K562 (cell line): ENCODE measurements around the gene SALL2. TPM values are rescaled to one million over a fixed set of nuclear protein-coding genes. Genes with fewer than 3 reads are reported as not detected.

ENCODE experiments used
- ATF6 ChIP-seq: sonication (generic); formaldehyde crosslinking; IDR thresholded peaks from 2 replicates; pipeline ENCODE4 v1.4.0; 2020; ENCODE audit warnings: mild to moderate bottlenecking, missing genetic modification reagents
- BCLAF1 ChIP-seq, 2 experiments: fragments of 450-650 bp in 1 of 2; IDR thresholded peaks; 2 replicates each; pipeline ENCODE4 v1.6.1; 2011 to 2017; ENCODE audit warnings: low read depth in 2 of 2, antibody characterized with exemption in 1 of 2, borderline replicate concordance in 1 of 2, low read length in 1 of 2, mild to moderate bottlenecking in 1 of 2, mixed read lengths in 1 of 2; ENCODE audit not compliant: control insufficient read depth in 1 of 2
- ESRRB ChIP-seq: fragments of 250-450 bp; sonication (Bioruptor Pico); IDR thresholded peaks from 2 replicates; pipeline ENCODE4 v1.5.0; 2020; ENCODE audit warnings: mild to moderate bottlenecking, moderate library complexity, borderline replicate concordance
- ETV5 ChIP-seq: sonication (generic); formaldehyde crosslinking; IDR thresholded peaks from 2 replicates; pipeline ENCODE4 v1.4.0; 2020; ENCODE audit warnings: low read depth, mild to moderate bottlenecking, missing genetic modification reagents
- PTTG1 ChIP-seq: fragments of 450-650 bp; IDR thresholded peaks from 2 replicates; pipeline ENCODE4 v1.6.1; 2016; ENCODE audit warnings: low read depth, mild to moderate bottlenecking, missing genetic modification characterization, missing compliant biosample characterization
- PYGO2 ChIP-seq: fragments of 450-650 bp; IDR thresholded peaks from 2 replicates; pipeline ENCODE4 v1.6.1; 2016; ENCODE audit warnings: mild to moderate bottlenecking, missing genetic modification characterization, moderate library complexity, missing compliant biosample characterization
- SFPQ ChIP-seq: fragments of 200-400 bp; formaldehyde crosslinking; IDR thresholded peaks from 2 replicates; pipeline ENCODE4 v1.6.1; 2017; ENCODE audit warnings: mild to moderate bottlenecking, low read depth, low read length, moderate library complexity
- SIX5 ChIP-seq, 2 experiments: IDR thresholded peaks; 2 replicates each; pipeline ENCODE4 v1.6.1; 2011; ENCODE audit warnings: low read length in 2 of 2, borderline replicate concordance in 1 of 2, low read depth in 1 of 2, mild to moderate bottlenecking in 1 of 2, moderate library complexity in 1 of 2; ENCODE audit not compliant: insufficient read depth in 1 of 2
- SMAD3 ChIP-seq: fragments of 450-650 bp; formaldehyde crosslinking; conservative IDR thresholded peaks from 2 replicates; pipeline ENCODE4 v1.4.0; 2020; ENCODE audit warnings: mild to moderate bottlenecking
- SMC3 ChIP-seq: conservative IDR thresholded peaks from 2 replicates; pipeline ENCODE4 v1.6.1; 2011; ENCODE audit warnings: low read depth, low read length, improper control_type of control experiment; ENCODE audit not compliant: insufficient read depth
- SNAPC5 ChIP-seq: fragments of 250-450 bp; sonication (Bioruptor Pico); IDR thresholded peaks from 2 replicates; pipeline ENCODE4 v1.8.0; 2021; ENCODE audit warnings: moderate library complexity, mild to moderate bottlenecking, inconsistent platforms
- SRF ChIP-seq, 2 experiments: fragments of 250-450, 450-650 bp in 1 of 2; sonication (Bioruptor Pico) in 1 of 2; sonication (generic) in 1 of 2; formaldehyde crosslinking; IDR thresholded peaks; 2 replicates each; pipeline versions ENCODE4 v1.5.0 to v1.5.1; 2020 to 2022; ENCODE audit warnings: mild to moderate bottlenecking in 1 of 2, missing genetic modification reagents in 1 of 2
- SRSF9 ChIP-seq: fragments of 200-400 bp; formaldehyde crosslinking; IDR thresholded peaks from 2 replicates; pipeline ENCODE4 v1.6.1; 2017; ENCODE audit warnings: low read depth, low read length, borderline replicate concordance
- TEAD4 ChIP-seq, 2 experiments: sonication (generic) in 1 of 2; formaldehyde crosslinking in 1 of 2; IDR thresholded peaks; 2 replicates each; pipeline versions ENCODE4 v1.6.1 to v1.8.0; 2012 to 2022; ENCODE audit warnings: borderline replicate concordance in 1 of 2, inconsistent platforms in 1 of 2, low read length in 1 of 2, mild to moderate bottlenecking in 1 of 2, missing genetic modification reagents in 1 of 2
- ZBED1 ChIP-seq: IDR thresholded peaks from 2 replicates; pipeline ENCODE4 v1.6.1; 2014
- ZNF384 ChIP-seq: IDR thresholded peaks from 2 replicates; pipeline ENCODE4 v1.6.1; 2012; ENCODE audit warnings: low read depth, low read length, improper control_type of control experiment
- ZNF41 ChIP-seq: fragments of 250-450 bp; sonication (Bioruptor Pico); conservative IDR thresholded peaks from 2 replicates; pipeline ENCODE4 v1.4.0; 2020; ENCODE audit warnings: mild to moderate bottlenecking
- ZNF79 ChIP-seq: fragments of 250-450 bp; sonication (Bioruptor Pico); IDR thresholded peaks from 2 replicates; pipeline ENCODE4 v1.4.0; 2020; ENCODE audit warnings: low read depth, mild to moderate bottlenecking, moderate library complexity
- polyA plus RNA-seq, 8 experiments: library from polyadenylated mRNA; depleted of rRNA in 4 of 8; stranded (reverse) in 5 of 8; unstranded in 3 of 8; fragments of >200 nt; fragmentation: Nextera tagmentation in 2 of 8; fragmentation: Illumina TruSeq in 1 of 8; extraction: Ambion mirVana in 2 of 8; extraction: Trizol in 1 of 8; gene quantifications; 2 replicates each; pipeline versions ENCODE4 v1.2.1 to v1.2.3, GENCODE V29; 2011 to 2014; ENCODE audit warnings: inconsistent platforms in 1 of 8, missing spikeins in 1 of 8
- total RNA-seq, 7 experiments: library from RNA; depleted of rRNA in 6 of 7; stranded (reverse); fragments of >200 nt in 6 of 7; fragmentation: Illumina TruSeq in 2 of 7; extraction: Trizol in 2 of 7; gene quantifications; 2 replicates each; pipeline versions ENCODE4 v1.2.1 to v1.2.3, GENCODE V29; 2011 to 2021; ENCODE audit warnings: low replicate concordance in 1 of 7

Gene SALL2
- total and polyA plus RNA-seq, 9 of the 15 experiments (the other 6 are each of a cell fraction or from before 2014, with no cell fraction given) = 6.6 to 30.4 (median 12.9) TPM

GRCh38 chr14:21510735-21511657 is 15.2 kb downstream of the SALL2 start, which contains the start of gene METTL3 (continued):
- peak; percentile 29; the same call in 1 of the 2 replicates for TF ChIP-seq ZNF384
- no peak for TF ChIP-seq PYGO2 (tag)
- TF ChIP-seq SMC3 = no peak
- no peak for TF ChIP-seq SNAPC5 (CRISPR knock-in tag)
- TF ChIP-seq PTTG1 (tag) = no peak
- peak; percentile 68; the same call in 1 of the 2 replicates for TF ChIP-seq SMAD3 (CRISPR knock-in tag)
- no peak for TF ChIP-seq ZNF41 (CRISPR knock-in tag)
- TF ChIP-seq SIX5 (IDR thresholded peaks at IDR 0.05; ENCODE audit: borderline replicate concordance in 1 of 2, insufficient read depth in 1 of 2, low read depth in 1 of 2, low read length in 2 of 2) = peak; percentile 78 to 83; a peak in 3 of 4 replicates
- TF ChIP-seq ZBED1 = no peak
- TF ChIP-seq ETV5 (CRISPR knock-in tag) = peak; percentile 80
- TF ChIP-seq SRSF9 = no peak
- no peak for TF ChIP-seq ESRRB (CRISPR knock-in tag)
- no peak for TF ChIP-seq BCLAF1 (IDR thresholded peaks at IDR 0.05; ENCODE audit: borderline replicate concordance in 1 of 2, control insufficient read depth in 1 of 2, low read depth in 2 of 2, low read length in 1 of 2)
- no peak for TF ChIP-seq ATF6 (CRISPR knock-in tag)
- no peak for TF ChIP-seq SFPQ
- no peak for TF ChIP-seq SRF (CRISPR knock-in tag; IDR thresholded peaks at IDR 0.05)
- peak; percentile 52; the same call in 1 of the 2 replicates for TF ChIP-seq TEAD4 (IDR thresholded peaks at IDR 0.05; ENCODE audit: low read length)
- no peak for TF ChIP-seq TEAD4 (CRISPR knock-in tag; IDR thresholded peaks at IDR 0.05; ENCODE audit: borderline replicate concordance)
- TF ChIP-seq ZNF79 = no peak
